ENCODE results near the gene PROSER3. TPM values are rescaled to one million over a fixed set of nuclear protein-coding genes. Genes with fewer than 3 reads are reported as not detected.

The PROSER3 gene
- total RNA-seq, result 4.0 and 7.7 TPM in 2 replicates

DNA sequence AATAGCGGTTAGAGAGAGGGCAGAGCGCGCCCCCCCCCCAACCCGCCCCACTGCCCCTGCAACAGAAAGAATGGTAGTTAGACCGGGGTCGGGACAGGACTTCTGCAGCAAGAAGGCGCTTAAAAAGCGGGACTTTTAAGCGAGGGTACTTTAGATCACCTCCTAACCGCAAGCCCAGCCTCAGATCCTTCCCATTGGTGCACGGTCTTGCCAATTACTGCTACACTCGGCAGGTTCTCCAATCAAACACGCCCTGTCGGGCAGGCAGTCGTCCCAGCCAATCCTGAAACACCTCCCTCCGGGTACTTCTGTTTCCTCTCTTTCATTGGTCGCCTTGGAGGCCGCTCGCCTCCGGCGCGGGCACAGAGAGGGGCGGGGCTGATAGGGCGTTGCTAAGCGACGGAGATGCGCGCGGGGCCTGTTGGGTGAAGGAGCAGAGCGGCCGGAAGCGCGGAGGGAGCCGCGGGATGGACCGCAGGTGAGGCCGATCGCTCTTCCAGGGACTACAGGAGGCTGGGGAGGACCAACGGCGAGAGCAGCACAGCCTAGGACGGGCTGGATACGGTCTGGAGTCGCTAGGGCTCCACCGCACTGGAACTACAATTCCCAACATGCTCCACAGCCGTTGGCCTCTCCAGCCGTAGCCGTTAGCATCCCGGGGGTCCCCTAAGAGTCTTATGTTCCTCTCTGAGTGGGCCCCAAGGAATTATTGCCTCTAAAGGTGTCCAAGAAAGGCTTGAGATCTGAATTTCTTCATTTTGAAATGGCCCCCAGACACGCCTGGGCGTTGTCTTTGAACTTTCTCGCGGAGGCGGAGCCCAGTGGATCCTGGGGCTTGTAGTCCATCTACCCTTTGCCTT is at the start of gene PROSER3:
Gene PROSER3, plus strand, starts transcription at position 428 of the 860 bp plus-strand sequence. Its CDS starts 40 bp downstream, at position 468.
- peak; percentile 99 for DNase-seq (ENCODE audit: low read depth)

GRCh38 chr19:35708391-35708790 is 49.6 kb upstream of the PROSER3 start:
- no peak for DNase-seq (ENCODE audit: low read depth)

DNA sequence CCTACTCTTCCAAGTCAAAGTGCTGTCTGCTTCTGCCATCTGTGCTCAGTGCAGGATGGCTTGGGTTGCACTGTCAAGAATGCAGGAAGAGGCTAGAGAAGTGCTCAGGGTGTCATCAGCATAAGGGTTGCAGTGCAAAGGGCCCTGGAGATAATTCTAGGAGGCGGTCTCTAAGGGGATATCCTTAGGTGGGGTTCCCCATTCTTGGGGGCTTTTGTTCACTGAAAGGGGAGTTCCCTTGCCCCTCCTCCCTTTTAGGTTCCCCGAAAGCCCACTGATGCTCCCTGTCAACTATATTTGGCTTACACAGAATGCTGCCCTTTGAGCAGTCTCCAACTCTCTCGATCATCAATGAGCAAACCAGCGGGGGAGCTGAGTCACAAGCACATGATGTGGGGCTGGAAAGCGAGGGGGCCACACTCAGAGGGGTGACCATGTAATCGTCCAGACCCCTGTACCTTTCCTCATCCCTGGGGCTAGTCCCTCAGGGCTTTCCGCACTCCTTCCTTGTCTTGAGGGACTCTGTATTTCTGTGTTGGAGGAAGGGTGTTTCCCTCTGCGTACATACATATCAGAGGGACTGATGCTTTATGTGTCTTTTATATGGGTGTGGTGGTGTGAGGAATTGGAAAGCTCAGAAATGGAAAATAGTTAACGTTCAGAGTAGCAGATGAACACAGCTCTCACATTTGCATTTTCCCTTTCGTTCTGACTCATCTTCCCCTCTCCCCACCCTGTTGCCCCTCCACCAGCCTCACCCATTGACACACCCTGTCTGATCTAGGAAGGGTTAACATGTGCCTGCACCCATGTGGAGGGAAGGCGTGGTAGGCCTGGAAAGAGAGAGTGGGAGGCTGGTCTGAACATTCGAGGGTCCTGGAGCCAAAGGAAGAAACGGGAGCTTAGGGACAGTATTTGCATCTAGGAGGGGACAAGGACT is 46.9 kb upstream of the PROSER3 start:
- DNase-seq (ENCODE audit: low read depth), result no peak

DNA sequence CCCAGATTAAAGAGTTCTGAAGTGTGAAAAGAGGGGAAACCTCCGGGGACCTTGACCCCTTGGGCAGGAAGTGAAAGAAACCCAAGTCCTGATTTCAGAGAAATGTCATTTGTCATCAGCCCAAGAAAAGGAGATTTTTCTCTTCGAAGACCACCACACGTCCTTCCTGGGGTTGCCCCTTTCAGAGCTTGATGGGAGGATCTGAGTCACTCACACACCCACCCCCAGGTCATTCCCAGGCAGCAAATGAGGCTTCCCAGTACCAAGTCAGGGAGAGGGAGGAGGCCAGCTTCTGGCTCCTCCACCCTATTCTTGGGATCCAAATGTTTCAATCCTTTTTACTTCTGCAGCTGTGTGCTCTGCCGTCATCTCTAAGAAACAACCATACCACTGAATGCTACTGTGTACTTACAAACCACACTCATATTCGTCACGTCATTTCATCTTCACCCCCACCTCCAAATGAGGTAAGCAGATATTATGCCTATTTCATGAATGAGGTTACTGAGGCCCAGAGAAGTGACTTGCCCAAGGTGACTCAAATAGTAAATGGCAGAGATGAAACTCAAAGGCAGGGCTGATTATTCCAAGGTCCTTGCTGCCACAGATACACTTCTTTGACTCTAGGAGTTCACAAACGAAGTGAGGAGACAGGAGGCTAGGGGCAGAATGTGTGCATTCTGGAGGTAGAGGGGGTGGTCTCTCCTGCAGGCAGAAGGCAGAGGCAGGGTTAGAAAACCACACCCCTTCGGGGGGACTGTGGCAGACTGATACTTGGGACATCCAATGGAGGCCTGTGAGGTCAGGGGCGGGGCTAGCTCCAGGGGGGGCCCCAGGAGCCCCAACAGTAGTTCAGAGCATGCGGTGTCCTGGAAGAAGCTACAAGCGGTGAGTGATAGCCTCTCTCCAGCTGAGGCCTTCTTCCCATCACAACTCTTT is 45.1 kb upstream of the PROSER3 start:
- no peak for DNase-seq (ENCODE audit: low read depth)

GRCh38 chr19:35713506-35713850 is 44.5 kb upstream of the PROSER3 start:
- DNase-seq (ENCODE audit: low read depth), result no peak

DNA sequence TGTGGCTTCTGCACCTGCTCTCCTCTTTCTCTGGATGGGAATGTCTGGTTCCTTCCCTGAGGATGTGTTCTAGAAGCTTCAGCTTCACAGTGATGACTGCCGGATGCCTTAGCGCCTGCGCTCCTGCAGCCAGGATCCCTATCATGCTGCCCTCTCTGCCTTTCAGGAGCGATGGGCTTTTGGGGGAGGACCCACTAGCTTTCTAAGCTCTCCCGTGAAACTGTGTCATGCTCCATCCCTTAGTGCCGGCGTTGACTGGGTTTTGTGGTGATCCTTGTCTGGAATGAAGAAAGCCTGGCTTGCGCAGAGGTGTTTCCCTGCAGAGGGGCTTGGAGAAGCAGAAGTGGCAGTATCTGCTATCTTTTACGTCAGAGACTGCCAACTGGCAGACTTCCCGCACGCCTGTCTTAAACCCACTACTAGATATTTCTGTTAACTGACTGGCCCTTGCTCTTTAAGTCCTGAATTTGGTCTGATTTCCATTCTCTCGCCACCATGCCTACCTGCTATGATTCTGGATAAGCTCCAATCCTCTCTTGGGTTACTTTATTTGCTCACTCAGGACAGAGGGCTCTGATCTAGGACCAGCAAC is 44.0 kb upstream of the PROSER3 start:
- no peak for DNase-seq (ENCODE audit: low read depth)

GRCh38 chr19:35714601-35715354 is 43.2 kb upstream of the PROSER3 start:
- no peak for DNase-seq (ENCODE audit: low read depth)

- DNase-seq (ENCODE audit: low read depth), result no peak
Measured at GRCh38 chr19:35715355-35715809, 42.6 kb upstream of the PROSER3 start.

DNA sequence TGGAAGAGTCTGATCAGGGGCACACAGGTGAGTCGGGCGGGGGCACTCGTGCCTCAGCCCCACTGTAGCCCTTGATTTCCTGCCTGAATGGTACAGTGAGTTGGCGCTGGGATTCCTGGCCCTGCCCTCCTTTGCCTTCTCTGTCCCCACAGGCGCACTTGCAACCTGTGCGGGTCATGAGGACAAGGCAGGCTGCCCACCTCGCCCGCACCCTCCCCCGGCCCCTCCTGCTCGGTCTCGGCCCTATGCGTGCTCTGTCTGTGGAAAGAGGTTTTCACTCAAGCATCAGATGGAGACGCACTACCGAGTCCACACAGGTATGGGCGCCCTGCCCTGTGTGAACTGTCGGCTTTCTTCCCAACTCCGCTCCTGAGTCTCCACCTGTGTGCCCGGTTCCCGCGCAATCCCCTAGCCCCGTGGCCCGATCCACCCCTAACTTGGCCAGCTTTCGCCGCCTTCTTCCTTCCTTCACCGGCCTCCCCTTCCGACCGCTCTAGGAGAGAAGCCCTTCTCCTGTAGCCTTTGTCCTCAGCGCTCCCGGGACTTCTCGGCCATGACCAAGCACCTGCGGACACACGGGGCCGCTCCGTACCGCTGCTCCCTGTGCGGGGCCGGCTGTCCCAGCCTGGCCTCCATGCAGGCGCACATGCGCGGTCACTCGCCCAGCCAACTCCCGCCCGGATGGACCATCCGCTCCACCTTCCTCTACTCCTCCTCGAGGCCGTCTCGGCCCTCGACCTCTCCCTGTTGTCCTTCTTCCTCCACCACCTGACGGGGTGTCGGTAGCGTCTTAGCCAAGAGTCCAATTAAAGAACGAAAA is 41.8 kb upstream of the PROSER3 start:
- no peak for DNase-seq (ENCODE audit: low read depth)

DNA sequence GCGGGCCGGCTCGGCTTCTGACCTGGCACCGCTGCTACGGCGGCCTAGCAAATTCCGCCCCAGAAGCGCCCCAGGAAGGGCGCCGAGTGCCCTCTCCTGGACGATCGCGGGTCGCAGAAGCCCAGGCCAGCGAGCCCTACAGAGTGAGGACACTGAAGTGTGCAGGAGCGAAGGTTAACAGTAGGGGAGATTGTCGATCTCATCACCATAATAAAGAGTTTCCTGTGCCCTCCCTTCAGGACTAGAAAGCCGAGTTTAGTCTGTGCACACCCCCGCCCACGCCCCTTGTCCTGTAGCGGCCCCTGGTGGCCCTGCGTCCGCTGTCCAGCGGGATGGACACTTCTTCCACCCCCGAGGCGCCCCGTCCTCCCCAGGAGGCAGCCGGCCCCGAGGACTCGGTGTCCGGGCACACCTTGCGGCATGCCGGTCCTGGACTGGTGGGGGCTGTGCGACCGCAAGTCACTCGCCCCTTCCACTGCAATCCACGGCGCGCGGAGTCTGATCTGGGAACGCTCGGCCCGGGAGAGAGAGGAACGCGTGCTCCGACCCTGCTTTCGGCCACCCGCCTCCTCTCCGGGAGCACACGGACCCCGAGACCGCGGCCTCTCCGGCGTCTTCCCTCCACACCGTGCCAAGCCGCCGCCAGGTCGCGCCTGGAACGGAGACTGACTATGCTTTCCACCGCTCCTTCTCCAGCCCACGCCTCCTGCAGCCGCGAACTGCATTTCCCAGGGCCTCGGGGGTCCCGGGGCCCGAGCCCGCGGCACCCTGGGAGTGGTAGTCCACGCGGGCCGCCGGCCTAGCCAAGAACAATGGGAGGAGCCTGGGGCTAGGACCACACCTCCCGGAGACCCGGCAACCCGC is 40.9 kb upstream of the PROSER3 start:
- peak; percentile 86 for DNase-seq (ENCODE audit: low read depth)

DNA sequence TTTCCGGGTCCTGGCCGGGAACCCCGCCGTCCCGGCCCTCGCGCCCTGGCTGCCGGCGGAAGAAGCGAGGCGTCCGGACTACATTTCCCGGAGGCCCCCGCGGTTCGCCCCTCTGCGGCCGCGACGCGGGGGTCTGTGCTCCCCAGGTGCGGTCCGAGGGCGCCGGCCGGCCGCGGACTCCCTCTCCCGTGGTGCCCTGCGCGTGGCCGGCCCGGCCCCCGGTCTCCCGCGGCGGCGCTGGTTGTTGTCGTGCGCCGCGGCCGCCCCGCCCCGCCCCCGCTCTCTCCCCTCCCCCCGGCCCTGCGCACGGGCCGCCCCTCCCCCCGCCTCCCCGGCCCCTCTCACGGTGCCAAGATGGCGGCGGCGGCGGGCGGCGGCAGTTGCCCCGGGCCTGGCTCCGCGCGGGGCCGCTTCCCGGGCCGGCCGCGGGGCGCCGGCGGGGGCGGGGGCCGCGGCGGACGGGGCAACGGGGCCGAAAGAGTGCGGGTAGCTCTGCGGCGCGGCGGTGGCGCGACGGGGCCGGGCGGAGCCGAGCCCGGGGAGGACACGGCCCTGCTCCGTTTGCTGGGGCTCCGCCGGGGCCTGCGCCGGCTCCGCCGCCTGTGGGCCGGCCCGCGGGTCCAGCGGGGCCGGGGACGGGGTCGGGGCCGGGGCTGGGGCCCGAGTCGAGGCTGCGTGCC is 40.2 kb upstream of the PROSER3 start, which contains the start of gene KMT2B:
Gene KMT2B, plus strand, starts transcription at position 339 of the 680 bp plus-strand sequence. Its CDS starts 16 bp downstream, at position 355.
- DNase-seq (ENCODE audit: low read depth), result no peak

GRCh38 chr19:35718345-35719041 is 39.5 kb upstream of the PROSER3 start:
- DNase-seq (ENCODE audit: low read depth), result no peak

- no peak for DNase-seq (ENCODE audit: low read depth)
Measured at GRCh38 chr19:35719402-35720162, 38.4 kb upstream of the PROSER3 start.

DNA sequence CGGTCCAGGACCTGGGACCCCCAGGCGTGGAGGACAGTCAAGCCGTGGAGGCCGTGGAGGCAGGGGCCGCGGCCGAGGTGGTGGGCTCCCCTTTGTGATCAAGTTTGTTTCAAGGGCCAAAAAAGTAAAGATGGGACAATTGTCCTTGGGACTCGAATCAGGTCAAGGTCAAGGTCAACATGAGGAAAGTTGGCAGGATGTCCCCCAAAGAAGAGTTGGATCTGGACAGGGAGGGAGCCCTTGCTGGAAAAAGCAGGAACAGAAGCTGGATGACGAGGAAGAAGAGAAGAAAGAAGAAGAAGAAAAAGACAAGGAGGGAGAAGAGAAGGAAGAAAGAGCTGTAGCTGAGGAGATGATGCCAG is 37.8 kb upstream of the PROSER3 start:
- no peak for DNase-seq (ENCODE audit: low read depth)

- DNase-seq (ENCODE audit: low read depth), result no peak
Measured at GRCh38 chr19:35720648-35721047, 37.3 kb upstream of the PROSER3 start.

DNA sequence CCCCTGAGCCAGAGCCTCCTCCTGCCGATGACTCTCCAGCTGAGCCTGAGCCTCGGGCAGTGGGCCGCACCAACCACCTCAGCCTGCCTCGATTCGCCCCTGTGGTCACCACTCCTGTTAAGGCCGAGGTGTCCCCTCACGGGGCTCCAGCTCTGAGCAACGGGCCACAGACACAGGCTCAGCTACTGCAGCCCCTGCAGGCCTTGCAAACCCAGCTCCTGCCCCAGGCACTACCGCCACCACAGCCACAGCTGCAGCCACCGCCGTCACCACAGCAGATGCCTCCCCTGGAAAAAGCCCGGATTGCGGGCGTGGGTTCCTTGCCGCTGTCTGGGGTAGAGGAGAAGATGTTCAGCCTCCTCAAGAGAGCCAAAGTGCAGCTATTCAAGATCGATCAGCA is 36.6 kb upstream of the PROSER3 start:
- DNase-seq (ENCODE audit: low read depth), result no peak

Data from renal cortical epithelial cell (primary cell).